ENCODE measurements around the gene SMNDC1. TPM values are rescaled to one million over a fixed set of nuclear protein-coding genes. Genes with fewer than 3 reads are reported as not detected.

Gene SMNDC1
- total RNA-seq, 3 donors from 2014 or later: 11.5 to 16.0 (median 13.4) TPM

- H3K9me3 ChIP-seq: no peaks in the 10 kb centered on the region
- intact Hi-C loops (cut with DNase I; ENCODE audit: low total_unique reads): no loop called here
- no peaks in the 10 kb centered on the region for H3K36me3 ChIP-seq
- no peaks in the 10 kb centered on the region for H3K27me3 ChIP-seq
- no peaks in the 10 kb centered on the region for H3K4me1 ChIP-seq
- no peak overlapping the region for H3K4me3 ChIP-seq
- TF ChIP-seq POLR2A (IDR thresholded peaks at IDR 0.05) (no peak), POLR2AphosphoS5 (IDR thresholded peaks at IDR 0.05) (no peak)
- DNase-seq (ENCODE audit: low spot score in 2 of 2): no peak
- H3K27ac ChIP-seq: no peak overlapping the region
Observed at GRCh38 chr10:110349831-110350230, 45.1 kb upstream of the SMNDC1 start.

DNA sequence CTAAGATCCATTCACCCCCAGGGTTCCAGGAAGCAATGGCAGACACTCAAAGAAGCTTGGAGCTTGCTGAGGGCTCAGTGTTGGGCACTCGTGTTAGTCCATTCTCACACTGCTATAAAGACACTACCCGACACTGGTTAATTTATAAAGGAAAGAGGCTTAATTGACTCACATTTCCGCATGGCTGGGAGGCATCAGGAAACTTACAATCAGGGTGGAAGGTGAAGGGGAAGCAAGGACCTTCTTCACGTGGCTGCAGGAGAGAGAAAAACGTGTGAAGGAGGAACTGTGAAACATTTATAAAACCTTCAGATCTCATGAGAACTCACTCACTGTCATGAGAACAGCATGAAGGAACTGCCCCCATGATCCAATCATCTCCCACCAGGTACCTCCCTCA is 44.7 kb upstream of the SMNDC1 start:
- TF ChIP-seq, protein P1, sequence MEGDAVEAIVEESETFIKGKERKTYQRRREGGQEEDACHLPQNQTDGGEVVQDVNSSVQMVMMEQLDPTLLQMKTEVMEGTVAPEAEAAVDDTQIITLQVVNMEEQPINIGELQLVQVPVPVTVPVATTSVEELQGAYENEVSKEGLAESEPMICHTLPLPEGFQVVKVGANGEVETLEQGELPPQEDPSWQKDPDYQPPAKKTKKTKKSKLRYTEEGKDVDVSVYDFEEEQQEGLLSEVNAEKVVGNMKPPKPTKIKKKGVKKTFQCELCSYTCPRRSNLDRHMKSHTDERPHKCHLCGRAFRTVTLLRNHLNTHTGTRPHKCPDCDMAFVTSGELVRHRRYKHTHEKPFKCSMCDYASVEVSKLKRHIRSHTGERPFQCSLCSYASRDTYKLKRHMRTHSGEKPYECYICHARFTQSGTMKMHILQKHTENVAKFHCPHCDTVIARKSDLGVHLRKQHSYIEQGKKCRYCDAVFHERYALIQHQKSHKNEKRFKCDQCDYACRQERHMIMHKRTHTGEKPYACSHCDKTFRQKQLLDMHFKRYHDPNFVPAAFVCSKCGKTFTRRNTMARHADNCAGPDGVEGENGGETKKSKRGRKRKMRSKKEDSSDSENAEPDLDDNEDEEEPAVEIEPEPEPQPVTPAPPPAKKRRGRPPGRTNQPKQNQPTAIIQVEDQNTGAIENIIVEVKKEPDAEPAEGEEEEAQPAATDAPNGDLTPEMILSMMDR (IDR thresholded peaks at IDR 0.05): no peak
- TF ChIP-seq POLR2AphosphoS5 (IDR thresholded peaks at IDR 0.05) (no peak), POLR2A (IDR thresholded peaks at IDR 0.05) (no peak)
- intact Hi-C loops (cut with DNase I; ENCODE audit: low total_unique reads): no loop called here
- no peak for DNase-seq (ENCODE audit: low spot score in 2 of 2)

GRCh38 chr10:110348336-110348735 is 43.6 kb upstream of the SMNDC1 start:
- intact Hi-C loops (cut with DNase I; ENCODE audit: low total_unique reads): no loop called here
- no peak for DNase-seq (ENCODE audit: low spot score in 2 of 2)
- no peaks in the 10 kb centered on the region for H3K9me3 ChIP-seq

More for the DNA sequence above, 44.7 kb upstream of the SMNDC1 start:
- H3K9me3 ChIP-seq: no peaks in the 10 kb centered on the region
- H3K4me1 ChIP-seq: no peaks in the 10 kb centered on the region
- H3K27ac ChIP-seq: no peak overlapping the region
- no peaks in the 10 kb centered on the region for H3K27me3 ChIP-seq
- no peaks in the 10 kb centered on the region for H3K36me3 ChIP-seq
- H3K4me3 ChIP-seq: no peak overlapping the region

DNA sequence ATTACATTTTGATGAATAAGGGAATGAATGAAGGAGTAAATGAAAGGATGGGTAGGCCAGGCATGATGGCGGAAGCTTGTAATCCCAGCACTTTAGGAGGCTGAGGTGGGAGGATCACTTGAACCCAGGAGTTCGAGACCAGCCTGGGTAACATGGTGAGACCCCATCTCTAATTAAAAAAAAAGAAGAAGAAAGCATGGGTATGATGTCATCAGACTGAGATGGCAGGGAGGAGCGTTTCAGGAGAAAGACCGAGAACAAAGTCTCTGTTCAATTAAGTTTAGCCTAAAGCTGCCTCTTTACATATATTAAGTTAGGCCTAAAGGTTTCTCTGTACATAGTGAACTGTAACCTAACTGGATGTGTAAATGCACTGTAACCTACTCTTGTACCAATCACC is 42.2 kb upstream of the SMNDC1 start:
- intact Hi-C loops (cut with DNase I; ENCODE audit: low total_unique reads): no loop called here
- DNase-seq (ENCODE audit: low spot score in 2 of 2): no peak
- no peaks in the 10 kb centered on the region for H3K36me3 ChIP-seq
- no peaks in the 10 kb centered on the region for H3K9me3 ChIP-seq
- no peak overlapping the region for H3K4me3 ChIP-seq
- no peak for TF ChIP-seq POLR2AphosphoS5 (IDR thresholded peaks at IDR 0.05)
- no peak for TF ChIP-seq POLR2A (IDR thresholded peaks at IDR 0.05)
- TF ChIP-seq, protein P1 (IDR thresholded peaks at IDR 0.05): no peak
- H3K4me1 ChIP-seq: no peaks in the 10 kb centered on the region
- peak overlapping the region; percentile 48 to 52 for H3K27ac ChIP-seq
- H3K27me3 ChIP-seq: no peaks in the 10 kb centered on the region

More at GRCh38 chr10:110348336-110348735, 43.6 kb upstream of the SMNDC1 start:
- Histone ChIP-seq H3K4me3 (no peak overlapping the region), H3K36me3 (no peaks in the 10 kb centered on the region), H3K27ac (peak overlapping the region; percentile 48 to 52), H3K27me3 (no peaks in the 10 kb centered on the region), H3K4me1 (no peaks in the 10 kb centered on the region)
- no peak for TF ChIP-seq POLR2A (IDR thresholded peaks at IDR 0.05)
- TF ChIP-seq POLR2AphosphoS5 (IDR thresholded peaks at IDR 0.05): no peak
- TF ChIP-seq, protein P1 (IDR thresholded peaks at IDR 0.05): no peak

GRCh38 chr10:110345286-110345685 is 40.6 kb upstream of the SMNDC1 start:
- DNase-seq (ENCODE audit: low spot score in 2 of 2): no peak
- no peaks in the 10 kb centered on the region for H3K9me3 ChIP-seq
- no peaks in the 10 kb centered on the region for H3K4me1 ChIP-seq
- H3K27ac ChIP-seq: no peak overlapping the region
- TF ChIP-seq POLR2AphosphoS5 (IDR thresholded peaks at IDR 0.05) (no peak), POLR2A (IDR thresholded peaks at IDR 0.05) (no peak)
- TF ChIP-seq, protein P1 (IDR thresholded peaks at IDR 0.05): no peak
- no peak overlapping the region for H3K4me3 ChIP-seq
- intact Hi-C loops (cut with DNase I; ENCODE audit: low total_unique reads): no loop called here
- no peaks in the 10 kb centered on the region for H3K27me3 ChIP-seq
- H3K36me3 ChIP-seq: no peaks in the 10 kb centered on the region

- Histone ChIP-seq H3K4me3 (no peak overlapping the region), H3K27ac (no peak overlapping the region), H3K27me3 (no peaks in the 10 kb centered on the region), H3K4me1 (no peaks in the 10 kb centered on the region), H3K9me3 (no peaks in the 10 kb centered on the region), H3K36me3 (no peaks in the 10 kb centered on the region)
- intact Hi-C loops (cut with DNase I; ENCODE audit: low total_unique reads): no loop called here
- TF ChIP-seq, protein P1 (IDR thresholded peaks at IDR 0.05): no peak
- TF ChIP-seq POLR2A (IDR thresholded peaks at IDR 0.05): no peak
- no peak for TF ChIP-seq POLR2AphosphoS5 (IDR thresholded peaks at IDR 0.05)
- DNase-seq (ENCODE audit: low spot score in 2 of 2): no peak
Observed at GRCh38 chr10:110344622-110345021, 39.9 kb upstream of the SMNDC1 start.
